Kasumi-1 (cell line): ENCODE data around the gene SASH1.
"Not testable (repeated sequence)": the region's sequence is repeated elsewhere in the genome, so short reads cannot be mapped to it uniquely, and the experiment has no call there.

Source experiments
- DNase-seq, 2 experiments: peaks; one replicate each; lab custom pipeline; 2025; lab: John Stamatoyannopoulos, UW

Gene SASH1

GRCh38 chr6:148367411-148368024 is 24.9 kb downstream of the SASH1 start:
- DNase-seq = peak; percentile 69 to 78

DNA sequence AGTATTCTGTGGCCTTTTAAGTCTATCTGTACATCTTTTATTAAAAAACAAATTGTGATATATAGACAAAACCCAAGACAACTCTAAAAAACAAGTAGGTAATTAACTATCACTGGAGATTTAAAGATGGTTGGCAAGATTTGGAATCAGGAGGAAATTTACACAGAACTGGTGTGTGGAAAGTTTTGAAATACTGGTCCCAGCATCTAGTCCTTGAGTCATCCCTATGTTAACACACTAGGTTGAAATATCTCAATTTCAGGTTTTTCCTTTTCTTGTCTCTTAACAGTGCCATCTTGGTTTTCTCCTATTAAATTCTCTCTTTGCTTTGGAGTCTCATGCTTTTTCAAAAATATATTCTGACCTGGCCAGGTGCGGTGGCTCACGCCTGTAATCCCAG is 27.5 kb downstream of the SASH1 start:
- DNase-seq = no peak

- DNase-seq = no peak
These were observed 31.6 kb downstream of the SASH1 start for GRCh38 chr6:148374040-148374774.

- DNase-seq = no peak
These were observed 32.8 kb downstream of the SASH1 start for GRCh38 chr6:148375401-148375800.

DNA sequence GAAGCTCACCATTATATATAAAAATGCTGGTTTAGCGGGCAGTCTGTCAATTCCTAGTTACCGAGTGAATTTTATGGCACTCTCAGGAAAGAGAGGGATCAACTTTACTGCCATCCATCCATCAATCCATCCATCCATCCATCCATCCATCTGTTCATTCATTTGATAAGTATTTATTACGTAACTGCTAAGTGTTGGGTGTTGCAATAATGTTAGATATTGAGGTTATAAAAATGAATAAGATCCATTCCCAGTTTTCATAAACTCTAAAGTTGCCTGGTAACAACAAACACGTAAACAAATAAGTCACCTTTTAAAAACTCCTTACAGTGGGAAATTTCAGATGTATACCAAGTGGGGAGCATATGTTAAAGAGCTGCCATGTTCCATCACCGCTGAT is 36.8 kb downstream of the SASH1 start:
- DNase-seq = no peak

DNA sequence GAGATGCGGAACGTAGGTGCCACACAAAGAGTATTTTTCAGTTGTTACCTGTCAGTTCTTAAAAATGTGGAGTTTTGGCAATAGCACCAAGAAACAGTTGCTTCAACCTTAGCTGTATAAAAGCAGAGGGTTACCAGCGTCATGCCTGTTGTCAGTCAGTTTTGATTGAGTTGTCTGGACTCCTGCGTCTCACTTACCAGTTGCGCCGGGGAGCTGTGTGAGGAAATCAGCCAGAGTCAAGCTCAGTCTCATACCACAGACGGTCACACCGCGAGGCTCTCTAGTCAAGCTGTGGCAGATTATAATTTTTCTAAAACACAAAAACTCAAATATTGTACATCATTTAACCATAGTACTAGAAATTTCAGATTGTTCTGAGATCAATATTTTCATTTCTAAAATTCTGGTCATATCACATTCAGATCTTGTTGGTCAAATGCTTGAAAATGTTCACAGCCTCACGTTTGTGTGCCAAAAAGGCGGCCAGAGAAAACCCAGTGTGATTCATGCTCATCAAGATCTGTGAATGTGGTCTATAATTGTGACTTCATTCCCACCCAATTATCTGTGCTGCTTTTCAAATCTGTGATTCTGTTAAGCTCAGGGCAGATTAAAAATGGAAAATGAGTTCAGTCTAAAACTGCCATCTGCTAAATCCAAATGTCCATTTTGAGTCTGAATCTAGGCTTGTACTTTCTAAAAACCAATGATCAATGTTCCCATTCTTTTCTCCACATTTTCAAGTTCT is 37.5 kb downstream of the SASH1 start:
- DNase-seq = no peak

DNA sequence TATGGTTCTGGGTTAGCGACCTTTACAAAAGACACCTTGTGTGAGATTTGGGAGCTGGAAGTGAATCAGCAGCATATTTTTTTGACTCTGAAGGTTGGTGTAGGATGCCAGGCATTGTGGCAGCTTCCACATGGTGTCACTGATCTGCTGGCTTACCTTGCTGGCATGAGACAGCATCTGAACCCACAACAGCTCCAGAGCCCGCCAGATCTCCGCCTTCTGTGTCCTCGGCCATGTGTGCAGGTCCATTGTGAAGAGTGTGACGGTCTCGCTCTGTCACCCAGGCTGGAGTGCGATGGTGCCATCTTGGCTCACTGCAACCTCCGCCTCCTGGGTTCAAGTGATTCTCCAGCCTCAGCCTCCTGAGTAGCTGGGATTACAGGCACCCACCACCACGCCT is 39.4 kb downstream of the SASH1 start:
- not testable (repeated sequence) for DNase-seq

- DNase-seq = no peak
These were observed 40.2 kb downstream of the SASH1 start for GRCh38 chr6:148382861-148383260.

- DNase-seq = no peak
These were observed 41.2 kb downstream of the SASH1 start for GRCh38 chr6:148383658-148384368.

GRCh38 chr6:148385379-148385778 is 42.7 kb downstream of the SASH1 start:
- DNase-seq = no peak

DNA sequence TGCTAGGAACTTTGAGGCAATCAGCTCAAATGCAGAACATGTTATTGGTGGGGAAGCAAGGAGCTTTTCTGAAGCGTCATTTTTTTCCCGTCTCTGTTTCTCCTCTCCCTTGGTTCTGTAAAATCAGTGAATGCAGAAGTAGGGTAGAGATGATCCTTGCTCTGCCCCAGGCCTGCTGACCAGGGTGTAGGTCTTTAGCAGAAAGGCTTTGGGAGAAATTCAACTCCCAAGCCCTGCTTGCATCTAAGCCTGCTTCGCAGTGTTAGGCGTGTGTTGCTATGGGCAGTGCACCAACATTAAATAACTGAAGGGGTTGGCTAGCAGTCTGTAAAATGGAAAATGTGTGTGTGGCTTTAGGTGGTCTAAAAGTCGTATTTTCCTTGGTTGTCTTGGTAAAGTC is 45.9 kb downstream of the SASH1 start:
- DNase-seq = no peak

- no peak for DNase-seq
These were observed 46.4 kb downstream of the SASH1 start for GRCh38 chr6:148389086-148389485.

DNA sequence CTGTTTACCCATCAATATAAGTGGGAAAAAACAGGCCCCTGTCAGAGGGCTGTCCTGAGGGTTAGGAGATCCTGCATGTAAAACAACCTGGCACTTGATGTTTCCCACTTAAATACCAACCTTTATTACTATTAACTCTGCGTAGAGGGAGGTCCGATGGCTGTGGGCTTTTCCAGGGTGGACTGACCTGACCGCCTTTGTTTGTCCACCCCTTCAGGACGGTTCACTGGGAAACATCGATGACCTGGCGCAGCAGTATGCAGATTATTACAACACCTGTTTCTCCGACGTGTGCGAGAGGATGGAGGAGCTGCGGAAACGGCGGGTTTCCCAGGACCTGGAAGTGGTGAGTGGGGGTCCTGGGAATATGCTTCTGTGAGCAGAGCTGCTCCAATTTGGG is 47.3 kb downstream of the SASH1 start:
- DNase-seq = no peak

DNA sequence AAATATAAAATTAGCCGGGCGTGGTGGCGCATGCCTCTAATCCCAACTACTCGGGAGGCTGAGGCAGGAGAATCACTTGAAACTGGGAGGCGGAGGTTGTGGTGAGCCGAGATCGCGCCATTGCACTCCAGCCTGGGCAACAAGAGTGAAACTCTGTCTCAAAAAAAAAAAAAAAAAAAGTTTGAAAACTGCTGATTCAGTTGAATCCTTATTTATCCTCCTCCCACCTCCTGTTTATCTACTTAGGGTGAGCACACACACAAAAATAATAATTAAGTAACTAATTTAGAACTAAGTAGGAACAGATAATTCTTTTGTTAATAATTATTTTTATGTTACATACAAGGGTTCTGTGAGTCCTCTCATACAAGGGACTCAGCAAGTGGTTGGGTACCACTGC is 49.5 kb downstream of the SASH1 start:
- DNase-seq = not testable (repeated sequence)

DNA sequence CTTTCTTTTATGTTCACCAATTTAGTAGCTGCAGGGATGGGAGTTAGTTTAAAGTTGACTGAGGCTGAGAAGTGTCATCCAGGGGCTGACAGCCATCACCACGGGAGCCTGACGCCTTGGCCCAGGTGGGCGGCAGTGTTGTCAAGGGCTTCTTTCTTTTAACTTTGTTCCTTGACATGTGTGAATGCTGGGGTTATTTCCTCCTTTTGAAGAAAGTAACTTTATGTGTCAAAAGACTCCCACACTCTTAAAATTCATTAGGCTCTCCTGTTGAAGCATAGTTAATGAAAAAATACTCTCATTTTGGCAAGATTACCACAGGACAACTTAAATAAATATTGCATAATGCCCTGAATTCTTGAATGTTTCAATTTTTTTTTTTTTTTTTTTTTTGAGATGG is 50.0 kb downstream of the SASH1 start:
- DNase-seq = no peak

DNA sequence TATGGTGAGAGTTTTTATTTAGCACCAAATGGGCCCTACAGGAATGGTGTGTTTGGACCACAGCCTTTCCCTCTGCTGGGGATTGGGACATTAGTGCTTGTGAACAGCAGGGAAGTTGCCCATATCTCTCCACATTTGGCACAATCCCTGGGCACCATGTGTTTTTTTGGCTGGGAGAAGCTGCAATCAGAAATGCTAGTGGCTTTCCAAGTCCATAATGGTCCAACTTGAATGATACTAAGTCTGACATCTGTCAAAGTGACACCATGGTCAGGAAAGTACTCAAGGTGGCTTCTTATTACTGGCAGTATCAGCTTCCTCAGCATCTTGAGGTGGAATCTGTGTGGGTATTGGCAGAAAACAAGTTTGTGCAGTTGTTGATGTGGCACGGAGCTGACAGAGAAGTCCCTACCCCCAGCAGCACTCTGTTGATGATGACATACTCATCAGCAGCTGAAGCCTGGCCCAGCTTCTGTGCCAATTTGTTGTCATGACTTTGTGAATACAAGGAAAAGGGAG is 53.0 kb downstream of the SASH1 start:
- DNase-seq = no peak

DNA sequence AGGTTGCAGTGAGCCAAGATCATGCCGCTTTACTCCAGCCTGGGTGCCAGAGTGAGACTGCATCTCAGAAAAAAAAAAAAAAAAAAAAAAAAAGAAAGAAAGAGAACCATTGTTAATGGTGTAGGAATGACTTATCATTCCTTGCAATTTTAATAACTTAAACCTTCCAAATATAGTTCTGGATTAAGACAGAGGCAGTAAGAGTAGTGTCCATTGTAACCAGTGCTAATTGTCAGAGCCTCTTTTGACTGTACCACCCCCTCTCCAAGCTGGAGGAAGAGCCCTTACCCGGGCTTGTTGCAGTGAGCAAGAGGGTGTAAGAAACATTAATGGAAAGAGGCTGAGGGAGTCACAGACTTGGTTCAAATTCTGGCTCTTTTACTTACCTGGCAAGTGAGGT is 53.8 kb downstream of the SASH1 start:
- no peak for DNase-seq

GRCh38 chr6:148396926-148397325 is 54.3 kb downstream of the SASH1 start:
- DNase-seq = no peak

DNA sequence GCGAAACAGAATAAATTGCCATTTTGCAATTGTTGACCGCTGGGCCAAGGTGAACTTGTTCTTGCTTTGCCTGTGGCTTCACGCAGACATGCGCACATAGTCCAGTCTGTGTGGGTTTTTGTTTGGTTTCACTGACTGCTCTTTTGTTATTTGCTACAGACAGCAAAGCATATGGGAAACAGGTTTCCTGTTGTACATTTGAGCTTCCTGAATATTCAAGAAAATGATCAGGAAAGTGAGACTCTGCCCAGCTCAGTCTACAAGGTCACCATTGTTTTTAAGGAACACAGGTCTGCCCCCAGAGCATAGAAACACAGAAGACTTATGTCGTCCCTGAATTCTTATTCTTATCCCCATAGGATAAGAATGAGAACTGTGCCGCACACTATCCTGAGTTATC is 55.6 kb downstream of the SASH1 start:
- no peak for DNase-seq

GRCh38 chr6:148398678-148399077 is 56.0 kb downstream of the SASH1 start:
- no peak for DNase-seq

- no peak for DNase-seq
These were observed 58.9 kb downstream of the SASH1 start for GRCh38 chr6:148401571-148401970.

GRCh38 chr6:148404456-148405054 is 61.9 kb downstream of the SASH1 start:
- no peak for DNase-seq
